HepG2 (cell line): ENCODE data around the gene SLC4A2.
A peak's percentile ranks its signal among the peaks of the same experiment; 100 is the strongest.

Source experiments
- ATF1 ChIP-seq: IDR thresholded peaks from 2 replicates; pipeline ENCODE4 v1.6.1; 2016; ENCODE audit warnings: mild to moderate bottlenecking, control low read depth
- DNMT3B ChIP-seq: conservative IDR thresholded peaks from 2 replicates; pipeline ENCODE4 v1.6.1; 2016; ENCODE audit warnings: missing biosample characterization, control low read depth
- ETV6 ChIP-seq: sonication (generic); formaldehyde crosslinking; conservative IDR thresholded peaks from 2 replicates; pipeline ENCODE4 v1.4.0; 2020; ENCODE audit warnings: missing genetic modification reagents
- EZH2 ChIP-seq: conservative IDR thresholded peaks from 2 replicates; pipeline ENCODE4 v1.6.1; 2012; ENCODE audit warnings: mild to moderate bottlenecking, low read depth, low read length, moderate library complexity
- MTF1 ChIP-seq: sonication (generic); formaldehyde crosslinking; IDR thresholded peaks from 2 replicates; pipeline ENCODE4 v1.5.0; 2020; ENCODE audit warnings: missing genetic modification reagents
- NCOA5 ChIP-seq: sonication (generic); formaldehyde crosslinking; IDR thresholded peaks from 2 replicates; pipeline ENCODE4 v1.4.0; 2020; ENCODE audit warnings: missing genetic modification reagents
- NFIC ChIP-seq: IDR thresholded peaks from 2 replicates; pipeline ENCODE4 v1.6.1; 2012; ENCODE audit warnings: mild to moderate bottlenecking, low read length, inconsistent platforms
- ZNF24 ChIP-seq: fragments of 450-650 bp; IDR thresholded peaks from 2 replicates; pipeline ENCODE4 v1.6.1; 2017; ENCODE audit warnings: antibody characterized with exemption, mild to moderate bottlenecking
- ZNF343 ChIP-seq: sonication (generic); formaldehyde crosslinking; IDR thresholded peaks from 2 replicates; pipeline ENCODE4 v1.4.0; 2020; ENCODE audit warnings: mild to moderate bottlenecking, missing genetic modification reagents
- TF ChIP-seq, protein P1 (sequence below): sonication (generic); formaldehyde crosslinking; IDR thresholded peaks from 2 replicates; pipeline ENCODE4 v1.5.0; 2020; ENCODE audit warnings: mild to moderate bottlenecking, missing genetic modification reagents, moderate library complexity

DNA sequence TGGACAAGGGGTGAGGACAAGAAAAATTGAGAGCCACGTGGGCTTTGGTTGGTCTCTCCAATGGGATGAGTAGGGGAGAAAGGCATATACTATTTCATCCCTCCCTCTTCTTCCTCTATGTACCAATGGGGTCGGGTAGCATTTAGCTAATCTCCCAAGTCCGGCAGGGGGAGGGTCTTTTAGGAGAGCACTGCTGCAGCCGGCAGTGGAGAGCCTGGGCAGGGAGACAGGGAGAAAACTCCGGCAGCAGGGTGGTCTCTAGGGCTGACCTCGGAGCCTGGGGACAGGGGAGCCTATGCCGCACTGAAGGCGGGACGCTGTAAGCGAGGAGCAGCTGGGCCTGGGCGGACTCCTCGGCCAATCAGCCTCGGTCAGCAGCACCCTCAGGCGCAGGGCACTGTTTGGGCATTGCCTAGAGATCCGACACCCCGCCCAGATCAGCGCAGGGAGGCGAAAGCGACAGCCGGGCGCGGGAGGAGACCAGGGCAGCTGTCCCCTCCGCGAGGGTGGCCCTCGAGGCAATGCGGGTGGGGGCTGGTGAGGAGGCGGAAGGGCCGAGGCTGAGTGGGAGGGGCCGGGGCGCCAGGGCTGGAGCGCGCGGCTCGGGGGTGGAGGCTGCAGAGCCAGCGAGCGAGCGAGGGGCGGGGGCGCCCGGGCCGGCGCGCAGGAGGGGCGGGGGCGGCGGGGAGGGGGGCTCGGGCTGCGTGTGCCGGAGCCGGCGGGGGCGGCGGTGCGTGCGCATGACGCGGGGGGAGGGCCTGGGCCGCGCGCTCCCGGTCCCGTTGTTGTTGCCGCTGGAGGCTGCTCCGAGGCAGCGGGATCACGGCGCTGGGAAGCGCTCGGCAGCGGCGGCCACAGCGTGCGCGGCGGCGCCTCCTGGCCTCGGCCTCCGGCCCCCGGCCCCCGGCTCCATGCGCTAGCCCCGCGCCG lies 26.6 kb downstream of the SLC4A2 start, which contains the start of gene AGAP3:
- TF ChIP-seq ATF1 (no peak), NCOA5 (no peak), ETV6 (CRISPR knock-in tag) (no peak), DNMT3B (CRISPR knock-in tag) (no peak), ZNF24 (no peak), NFIC (no peak), MTF1 (CRISPR knock-in tag) (no peak), EZH2 (no peak), ZNF343 (CRISPR knock-in tag) (no peak)
- TF ChIP-seq, protein P1, sequence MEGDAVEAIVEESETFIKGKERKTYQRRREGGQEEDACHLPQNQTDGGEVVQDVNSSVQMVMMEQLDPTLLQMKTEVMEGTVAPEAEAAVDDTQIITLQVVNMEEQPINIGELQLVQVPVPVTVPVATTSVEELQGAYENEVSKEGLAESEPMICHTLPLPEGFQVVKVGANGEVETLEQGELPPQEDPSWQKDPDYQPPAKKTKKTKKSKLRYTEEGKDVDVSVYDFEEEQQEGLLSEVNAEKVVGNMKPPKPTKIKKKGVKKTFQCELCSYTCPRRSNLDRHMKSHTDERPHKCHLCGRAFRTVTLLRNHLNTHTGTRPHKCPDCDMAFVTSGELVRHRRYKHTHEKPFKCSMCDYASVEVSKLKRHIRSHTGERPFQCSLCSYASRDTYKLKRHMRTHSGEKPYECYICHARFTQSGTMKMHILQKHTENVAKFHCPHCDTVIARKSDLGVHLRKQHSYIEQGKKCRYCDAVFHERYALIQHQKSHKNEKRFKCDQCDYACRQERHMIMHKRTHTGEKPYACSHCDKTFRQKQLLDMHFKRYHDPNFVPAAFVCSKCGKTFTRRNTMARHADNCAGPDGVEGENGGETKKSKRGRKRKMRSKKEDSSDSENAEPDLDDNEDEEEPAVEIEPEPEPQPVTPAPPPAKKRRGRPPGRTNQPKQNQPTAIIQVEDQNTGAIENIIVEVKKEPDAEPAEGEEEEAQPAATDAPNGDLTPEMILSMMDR: peak; percentile 15; the same call in 1 of the 2 replicates
